NT2/D1 (cell line): ENCODE results near the gene SAMD9L.

ENCODE experiments used
- SUZ12 ChIP-seq: IDR thresholded peaks from 2 replicates; pipeline ENCODE4 v1.6.1; 2011; ENCODE audit not compliant: insufficient read length, insufficient read depth; ENCODE audit errors: extremely low read depth
- YY1 ChIP-seq: IDR thresholded peaks from 2 replicates; pipeline ENCODE4 v1.6.1; 2011; ENCODE audit not compliant: insufficient read length, insufficient read depth
- ZNF274 ChIP-seq: IDR thresholded peaks from 2 replicates; pipeline ENCODE4 v1.6.1; 2011; ENCODE audit warnings: mild to moderate bottlenecking, low read depth, low read length

GRCh38 chr7:93164766-93165165 is 16.6 kb upstream of the SAMD9L start:
- TF ChIP-seq ZNF274 (no peak), SUZ12 (no peak), YY1 (no peak)
